SK-N-SH (cell line): ENCODE data around the gene ABHD8. TPM values are rescaled to one million over a fixed set of nuclear protein-coding genes. Genes with fewer than 3 reads are reported as not detected.
A peak's percentile ranks its signal among the peaks of the same experiment; 100 is the strongest.

Experiments
- CTCF ChIA-PET: fragments of 300-600, 350-600 bp; formaldehyde crosslinking; extraction: SDS; loops from one replicate; lab custom pipeline; 2021; lab: Yijun Ruan, JAX
- POLR2A ChIA-PET: fragments of 350-600 bp; sonication (Branson Sonifier 250); formaldehyde crosslinking; extraction: SDS; loops from one replicate; lab custom pipeline; 2020; ENCODE audit warnings: antibody characterized with exemption, inconsistent platforms; lab: Yijun Ruan, JAX
- DNase-seq: peaks from one replicate; pipeline ENCODE4 v3.0.0; 2012
- H2AFZ ChIP-seq: fragments of 200-600 bp; sonication (generic); 2 replicates; pipeline ENCODE4 v1.8.1; 2016; ENCODE audit warnings: antibody characterized with exemption, mild to moderate bottlenecking, low read depth
- H3F3A ChIP-seq: fragments of 200-600 bp; sonication (generic); replicated peaks from 2 replicates; pipeline ENCODE3; 2016; ENCODE audit warnings: antibody characterized with exemption, mild to moderate bottlenecking; ENCODE audit not compliant: insufficient read depth
- H3K27ac ChIP-seq, 2 experiments: fragments of 200-500 bp in 1 of 2; fragments of 200-600 bp in 1 of 2; sonication (Bioruptor generic) in 1 of 2; sonication (generic), shearing (Covaris generic) in 1 of 2; 2 replicates each; pipeline versions ENCODE4 v1.5.1 to v1.6.1; 2014 to 2016; ENCODE audit warnings: low read depth in 2 of 2, inconsistent platforms in 1 of 2, low read length in 1 of 2, mild to moderate bottlenecking in 1 of 2, mixed read lengths in 1 of 2
- H3K27me3 ChIP-seq: fragments of 200-600 bp; sonication (generic), shearing (Covaris generic); 2 replicates; pipeline ENCODE4 v1.6.1; 2016; ENCODE audit warnings: mixed run types; ENCODE audit not compliant: insufficient read depth
- H3K36me3 ChIP-seq, 2 experiments: fragments of 200-500 bp in 1 of 2; fragments of 200-600 bp in 1 of 2; sonication (Bioruptor generic) in 1 of 2; sonication (generic) in 1 of 2; replicated peaks in 1 of 2; 2 replicates each; pipeline versions ENCODE3 to v1.5.1; 2014 to 2016; ENCODE audit warnings: low read length in 1 of 2, mild to moderate bottlenecking in 1 of 2; ENCODE audit not compliant: insufficient read depth in 2 of 2, control insufficient read depth in 1 of 2
- H3K4me1 ChIP-seq, 2 experiments: fragments of 200-500 bp in 1 of 2; fragments of 200-600 bp in 1 of 2; sonication (Bioruptor generic) in 1 of 2; sonication (generic), shearing (Covaris generic) in 1 of 2; 2 replicates each; pipeline versions ENCODE4 v1.5.1 to v1.6.1; 2014 to 2016; ENCODE audit warnings: low read depth in 1 of 2, low read length in 1 of 2, mixed run types in 1 of 2; ENCODE audit not compliant: insufficient read depth in 2 of 2, control insufficient read depth in 1 of 2
- H3K4me2 ChIP-seq: fragments of 200-600 bp; sonication (generic), shearing (Covaris generic); 2 replicates; pipeline ENCODE4 v1.6.1; 2017; ENCODE audit warnings: mixed run types
- H3K4me3 ChIP-seq, 2 experiments: fragments of 200-500 bp in 1 of 2; fragments of 200-600 bp in 1 of 2; sonication (Bioruptor generic) in 1 of 2; sonication (generic), shearing (Covaris generic) in 1 of 2; 2 replicates each; pipeline versions ENCODE4 v1.5.1 to v1.8.1; 2014 to 2016; ENCODE audit warnings: low read depth in 2 of 2, inconsistent platforms in 1 of 2, low read length in 1 of 2, mild to moderate bottlenecking in 1 of 2, mixed read lengths in 1 of 2, moderate library complexity in 1 of 2
- H3K79me2 ChIP-seq: fragments of 200-600 bp; sonication (generic); 2 replicates; pipeline ENCODE4 v1.8.1; 2017; ENCODE audit warnings: mild to moderate bottlenecking; ENCODE audit not compliant: insufficient read depth
- H3K9ac ChIP-seq: fragments of 200-600 bp; sonication (generic); 2 replicates; pipeline ENCODE4 v1.6.1; 2017; ENCODE audit warnings: mixed run types
- H3K9me2 ChIP-seq: fragments of 200-600 bp; sonication (generic); 2 replicates; pipeline ENCODE4 v1.6.1; 2017; ENCODE audit warnings: mixed run types
- H3K9me3 ChIP-seq: fragments of 200-600 bp; sonication (generic); 2 replicates; pipeline ENCODE4 v1.6.1; 2017; ENCODE audit warnings: mixed run types, mild to moderate bottlenecking, moderate library complexity
- H4K20me1 ChIP-seq: fragments of 200-600 bp; sonication (generic); 2 replicates; pipeline ENCODE4 v1.6.1; 2017; ENCODE audit warnings: mild to moderate bottlenecking, mixed run types; ENCODE audit not compliant: insufficient read depth
- CHD2 ChIP-seq: fragments of 150-350 bp; IDR thresholded peaks from 2 replicates; pipeline ENCODE4 v1.6.1; 2018; ENCODE audit warnings: low read length; ENCODE audit not compliant: partially characterized antibody
- ELF1 ChIP-seq: IDR thresholded peaks from 2 replicates; pipeline ENCODE4 v1.4.0; 2012
- EZH2phosphoT487 ChIP-seq: fragments of 200-600 bp; sonication (generic); IDR thresholded peaks from 2 replicates; pipeline ENCODE4 v1.6.1; 2017; ENCODE audit warnings: low read depth, mixed run types, mild to moderate bottlenecking, antibody characterized with exemption, moderate library complexity, borderline replicate concordance
- FOSL2 ChIP-seq: IDR thresholded peaks from 2 replicates; pipeline ENCODE4 v1.4.0; 2012; ENCODE audit warnings: low read depth, mild to moderate bottlenecking, moderate library complexity, borderline replicate concordance
- FOXJ3 ChIP-seq: sonication (generic); formaldehyde crosslinking; IDR thresholded peaks from 2 replicates; pipeline ENCODE4 v1.5.1; 2020; ENCODE audit warnings: mild to moderate bottlenecking, missing genetic modification reagents
- GABPA ChIP-seq: IDR thresholded peaks from 2 replicates; pipeline ENCODE4 v1.4.0; 2012; ENCODE audit warnings: low read depth, mild to moderate bottlenecking
- NRF1 ChIP-seq: IDR thresholded peaks from 2 replicates; pipeline ENCODE4 v1.6.1; 2012; ENCODE audit warnings: low read depth, mild to moderate bottlenecking, low read length
- POLR2AphosphoS5 ChIP-seq: IDR thresholded peaks from 2 replicates; pipeline ENCODE4 v1.6.1; 2012; ENCODE audit warnings: low read depth, low read length
- RAD21 ChIP-seq: IDR thresholded peaks from 2 replicates; pipeline ENCODE4 v1.6.1; 2012; ENCODE audit warnings: mild to moderate bottlenecking, low read length
- RFX5 ChIP-seq: IDR thresholded peaks from 2 replicates; pipeline ENCODE4 v1.6.1; 2012; ENCODE audit warnings: mild to moderate bottlenecking, improper control_type of control experiment, low read length
- RXRA ChIP-seq: IDR thresholded peaks from 2 replicates; pipeline ENCODE4 v1.4.0; 2012; ENCODE audit warnings: low read depth, mild to moderate bottlenecking, borderline replicate concordance
- SIN3A ChIP-seq: IDR thresholded peaks from 2 replicates; pipeline ENCODE4 v1.6.1; 2012; ENCODE audit warnings: low read depth, mild to moderate bottlenecking, low read length, moderate library complexity, borderline replicate concordance
- TAF1 ChIP-seq: IDR thresholded peaks from 2 replicates; pipeline ENCODE4 v1.6.1; 2012; ENCODE audit warnings: low read depth, mild to moderate bottlenecking, low read length, moderate library complexity, borderline replicate concordance
- USF2 ChIP-seq: fragments of 150-350 bp; IDR thresholded peaks from 2 replicates; pipeline ENCODE4 v1.6.1; 2017; ENCODE audit warnings: antibody characterized with exemption, low read length, low read depth, borderline replicate concordance
- YY1 ChIP-seq: IDR thresholded peaks from 2 replicates; pipeline ENCODE4 v1.4.0; 2012; ENCODE audit warnings: low read depth, mild to moderate bottlenecking
- WGBS: methylation state at CpG from one replicate; pipeline ENCODE4 v1.1.6; 2017; ENCODE audit warnings: low lambda C conversion rate; 5-methylcytosine and 5-hydroxymethylcytosine counted together
- polyA plus RNA-seq, 3 experiments: library from polyadenylated mRNA; depleted of rRNA; stranded (reverse); fragments of >200 nt; gene quantifications; 2 replicates each; pipeline ENCODE4 v1.2.3, GENCODE V29; 2012
- TF ChIP-seq, protein P1 (sequence below): IDR thresholded peaks from 2 replicates; pipeline ENCODE4 v1.4.0; 2012; ENCODE audit warnings: low read depth
- TF ChIP-seq, protein P2 (sequence below): IDR thresholded peaks from 2 replicates; pipeline ENCODE4; 2012

Gene ABHD8
- polyA plus RNA-seq, 1 of the 3 experiments (the other 2 are of a cell fraction): 11.1 TPM

- TF ChIP-seq RXRA (no peak), ELF1 (no peak), YY1 (no peak), EZH2phosphoT487 (no peak)
- TF ChIP-seq, protein P1, sequence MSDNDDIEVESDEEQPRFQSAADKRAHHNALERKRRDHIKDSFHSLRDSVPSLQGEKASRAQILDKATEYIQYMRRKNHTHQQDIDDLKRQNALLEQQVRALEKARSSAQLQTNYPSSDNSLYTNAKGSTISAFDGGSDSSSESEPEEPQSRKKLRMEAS: no peak
- TF ChIP-seq, protein P2, sequence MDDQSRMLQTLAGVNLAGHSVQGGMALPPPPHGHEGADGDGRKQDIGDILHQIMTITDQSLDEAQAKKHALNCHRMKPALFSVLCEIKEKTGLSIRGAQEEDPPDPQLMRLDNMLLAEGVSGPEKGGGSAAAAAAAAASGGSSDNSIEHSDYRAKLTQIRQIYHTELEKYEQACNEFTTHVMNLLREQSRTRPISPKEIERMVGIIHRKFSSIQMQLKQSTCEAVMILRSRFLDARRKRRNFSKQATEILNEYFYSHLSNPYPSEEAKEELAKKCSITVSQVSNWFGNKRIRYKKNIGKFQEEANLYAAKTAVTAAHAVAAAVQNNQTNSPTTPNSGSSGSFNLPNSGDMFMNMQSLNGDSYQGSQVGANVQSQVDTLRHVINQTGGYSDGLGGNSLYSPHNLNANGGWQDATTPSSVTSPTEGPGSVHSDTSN: no peak
- TF ChIP-seq, all 33 proteins: peak for 0
These were observed 36.0 kb upstream of the ABHD8 start (continued) for GRCh38 chr19:17339088-17339741.

- H3K9me2 ChIP-seq: no peaks in the 10 kb centered on the region
- H3F3A ChIP-seq: peaks cover 6% of the 10 kb centered on the region
- DNase-seq: no peak
- ChIA-PET POLR2A (interaction anchor here (0.6 kb wide), 1 partner anchor 32 kb away, joined by 4 read pairs; no protein-coding TSS in a partner anchor), CTCF (interaction anchor here (3.0 kb wide), 1 partner anchor 47 kb away, joined by 12 read pairs; no protein-coding TSS in a partner anchor)
- no peaks in the 10 kb centered on the region for H3K9me3 ChIP-seq
- peak overlapping the region; percentile 57; the same call in 1 of the 2 replicates for H2AFZ ChIP-seq
- TF ChIP-seq FOXJ3 (CRISPR knock-in tag) (no peak), RAD21 (no peak), TAF1 (no peak), SIN3A (no peak), YY1 (no peak), ELF1 (no peak), RFX5 (no peak), GABPA (no peak), FOSL2 (no peak), NRF1 (no peak), POLR2AphosphoS5 (no peak), USF2 (no peak), EZH2phosphoT487 (no peak), CHD2 (no peak)
- TF ChIP-seq, protein P2: no peak
- peaks cover 0 to 16% of the 10 kb centered on the region in 2 experiments; a peak in 1 of 4 replicates for H3K4me1 ChIP-seq
- H3K36me3 ChIP-seq: peaks cover 0 to 7% of the 10 kb centered on the region in 2 experiments
- H3K27ac ChIP-seq: no peak overlapping the region
- H3K9ac ChIP-seq: peak overlapping the region; percentile 62; the same call in 1 of the 2 replicates
- H3K79me2 ChIP-seq: peaks cover 8% of the 10 kb centered on the region; the same call in 1 of the 2 replicates
- H4K20me1 ChIP-seq: no peaks in the 10 kb centered on the region
- H3K27me3 ChIP-seq: no peaks in the 10 kb centered on the region
- WGBS: 85% methylated on average over 21 of the region's 30 CpGs
- peak overlapping the region; percentile 91 to 99 for H3K4me3 ChIP-seq
- H3K4me2 ChIP-seq: peak overlapping the region; percentile 94
These were observed 35.3 kb upstream of the ABHD8 start for GRCh38 chr19:17338433-17339078.
